Jurkat, Clone E6-1 (cell line): ENCODE results near the gene FBXW4.
A peak's percentile ranks its signal among the peaks of the same experiment; 100 is the strongest.

ENCODE experiments used
- DNase-seq: peaks from one replicate; pipeline ENCODE4 v3.0.0-alpha.2; 2011; ENCODE audit warnings: low read depth, low spot score
- H3K4me3 ChIP-seq: 2 replicates; pipeline ENCODE4 v1.5.1; 2011; ENCODE audit warnings: mild to moderate bottlenecking, low read length, control low read depth, moderate library complexity

Gene FBXW4

GRCh38 chr10:101575091-101575490, 119.9 kb downstream of the FBXW4 start:
- no peak for DNase-seq

GRCh38 chr10:101573885-101574753, 120.9 kb downstream of the FBXW4 start:
- H3K4me3 ChIP-seq, result no peak overlapping the region
- DNase-seq, result no peak

More at GRCh38 chr10:101575091-101575490, 119.9 kb downstream of the FBXW4 start:
- H3K4me3 ChIP-seq, result no peak overlapping the region

DNA sequence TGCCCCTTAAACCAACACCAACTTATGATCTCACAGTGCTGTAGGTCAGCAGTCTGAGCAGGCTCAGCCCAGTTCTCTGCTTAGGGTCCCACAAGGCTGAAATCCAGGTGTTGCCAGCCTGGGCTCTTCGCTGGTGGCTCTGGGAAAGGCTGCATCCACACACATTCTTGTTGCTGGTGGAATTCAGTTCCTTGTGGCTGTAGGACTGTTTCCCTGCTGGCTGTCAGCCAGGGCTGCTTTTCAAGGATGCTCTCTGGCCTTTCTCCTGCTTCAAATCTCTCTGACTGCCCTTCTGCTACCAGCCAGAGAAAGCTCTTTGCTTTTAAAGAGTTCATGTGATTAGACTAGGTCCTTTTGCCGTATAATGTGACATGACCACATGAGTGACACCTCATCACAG, 122.2 kb downstream of the FBXW4 start:
- DNase-seq, result no peak
- H3K4me3 ChIP-seq, result no peak overlapping the region

GRCh38 chr10:101572126-101572525, 122.8 kb downstream of the FBXW4 start:
- no peak overlapping the region for H3K4me3 ChIP-seq
- DNase-seq, result no peak

DNA sequence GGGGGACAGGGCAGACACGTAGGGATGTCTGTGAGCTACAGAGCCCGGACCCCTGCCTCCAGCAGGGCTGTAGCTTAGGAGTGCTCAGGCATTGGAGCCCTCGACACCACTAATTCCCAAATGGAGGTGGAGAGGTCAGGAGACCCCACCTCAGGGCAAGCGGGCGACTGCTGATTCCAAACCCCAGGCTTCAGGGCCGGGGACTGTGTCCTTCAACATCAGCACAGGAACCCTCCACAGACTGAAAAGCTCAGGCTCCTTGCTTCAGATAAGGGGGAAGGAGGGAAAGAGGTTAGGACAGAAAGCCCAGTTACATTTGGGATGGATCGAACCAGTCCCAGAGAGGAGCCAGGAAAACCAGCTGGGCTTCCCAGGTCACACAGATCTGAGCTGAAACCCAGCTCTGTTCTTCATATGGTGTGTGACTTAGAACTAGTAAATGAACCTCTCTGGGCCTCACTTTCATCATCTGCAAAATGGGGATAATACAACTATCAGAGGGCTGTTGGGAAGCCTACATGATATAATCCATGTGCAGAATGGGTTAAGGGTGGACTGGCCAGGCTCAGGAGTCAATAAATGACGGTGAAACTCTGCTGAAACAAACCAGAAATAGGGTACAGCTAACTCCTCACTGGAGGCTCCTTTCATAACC, 123.6 kb downstream of the FBXW4 start:
- no peak overlapping the region for H3K4me3 ChIP-seq
- DNase-seq, result no peak

GRCh38 chr10:101570428-101571270, 124.3 kb downstream of the FBXW4 start:
- no peak for DNase-seq
- peak overlapping the region; percentile 43 for H3K4me3 ChIP-seq

DNA sequence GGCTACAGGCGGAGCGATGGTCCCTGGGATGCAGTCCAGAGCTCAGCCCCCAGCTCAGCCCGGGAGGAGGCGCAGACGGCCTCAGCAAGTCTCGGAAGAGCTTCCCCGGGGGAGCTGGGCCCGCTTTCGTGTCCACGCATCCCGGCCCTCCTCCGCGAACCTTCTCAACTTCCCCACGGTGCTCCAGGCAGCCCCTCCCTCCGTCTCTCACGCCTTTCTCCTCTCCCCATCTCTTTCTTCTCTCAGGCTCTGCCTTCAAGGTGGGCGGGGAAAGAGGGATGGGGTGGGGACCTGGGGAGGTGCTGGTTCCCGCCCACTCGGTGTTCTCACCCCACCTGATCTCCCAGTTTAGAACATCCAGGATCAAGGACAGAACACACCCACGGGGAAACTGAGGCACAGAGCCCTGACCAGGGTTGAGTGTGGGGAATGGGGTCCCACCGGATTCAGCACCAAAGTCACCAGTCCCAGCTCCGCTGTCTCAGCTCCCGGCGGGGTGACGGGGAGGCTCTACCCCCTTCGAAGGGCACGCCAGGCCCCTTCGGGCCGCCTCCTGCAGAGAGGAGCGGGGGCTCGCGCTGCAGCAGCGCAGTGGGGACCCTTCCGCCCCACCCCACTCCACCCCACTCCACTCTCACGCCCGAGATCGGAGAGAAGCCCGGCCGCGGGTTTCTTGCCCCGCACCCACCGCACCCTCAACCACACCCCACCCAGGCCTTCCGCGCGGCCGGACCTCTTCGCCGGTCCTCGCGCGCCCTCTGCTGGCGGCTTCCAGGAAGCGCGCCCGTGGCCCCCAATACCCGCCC, 125.1 kb downstream of the FBXW4 start:
- peak overlapping the region; percentile 51 for H3K4me3 ChIP-seq
- DNase-seq, result peak; percentile 39

DNA sequence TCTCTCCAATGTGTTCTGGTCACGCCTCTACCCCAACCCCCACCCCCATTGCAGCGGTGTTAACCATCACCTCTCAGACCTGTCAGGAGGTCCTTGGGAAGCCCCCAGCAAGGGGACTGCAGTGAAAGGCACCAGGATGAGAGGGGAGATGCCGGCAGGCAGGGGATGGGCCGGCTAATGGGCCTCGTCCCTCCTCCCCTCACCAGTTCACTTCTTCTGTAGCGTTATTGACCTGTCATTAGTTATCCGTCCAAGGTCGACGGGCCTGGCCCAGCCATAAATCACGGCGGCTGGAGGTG, 125.7 kb downstream of the FBXW4 start:
- no peak for DNase-seq

GRCh38 chr10:101568054-101568745, 126.8 kb downstream of the FBXW4 start:
- H3K4me3 ChIP-seq, result no peak overlapping the region
- no peak for DNase-seq

More for the DNA sequence above, 125.7 kb downstream of the FBXW4 start:
- no peak overlapping the region for H3K4me3 ChIP-seq

DNA sequence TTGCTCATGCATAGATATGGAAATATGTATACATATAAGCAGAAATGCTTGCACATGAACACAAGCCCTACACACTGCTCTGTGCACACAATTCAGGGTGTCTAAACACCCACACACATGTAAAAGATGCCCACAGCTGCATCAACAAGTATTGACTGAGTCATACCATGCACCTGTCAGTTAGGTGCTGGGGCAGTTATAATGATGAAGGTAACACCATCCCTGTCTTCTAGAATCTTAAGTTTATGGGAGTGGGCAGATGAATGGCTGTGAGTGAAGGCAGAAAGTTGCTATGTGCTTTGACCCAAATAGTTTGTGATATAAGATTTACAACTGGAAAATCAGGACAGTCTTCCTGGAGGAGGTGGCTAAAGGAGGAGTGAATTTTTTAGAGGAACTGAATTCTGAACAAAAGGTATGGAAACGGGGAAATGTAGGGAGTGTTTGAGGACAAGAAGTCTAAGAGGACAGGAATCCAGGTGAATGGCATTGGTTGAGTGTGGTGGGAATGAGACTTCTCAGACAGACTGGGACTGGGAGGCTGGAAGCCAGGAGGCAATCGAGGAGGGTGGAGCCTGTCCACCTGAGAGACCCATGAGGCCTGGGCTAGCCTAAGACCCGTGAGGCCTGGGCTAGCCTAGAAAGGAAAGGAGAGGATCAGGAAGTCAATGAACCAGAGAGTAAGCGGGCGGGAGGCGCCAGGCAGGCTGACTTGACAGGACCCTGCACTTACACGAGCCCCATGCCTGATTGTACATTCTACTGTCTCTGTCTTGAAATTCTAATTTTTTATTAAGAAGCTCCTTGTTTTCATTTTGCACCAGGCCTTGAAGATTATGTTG, 127.6 kb downstream of the FBXW4 start:
- H3K4me3 ChIP-seq, result no peak overlapping the region
- DNase-seq, result no peak

GRCh38 chr10:101566333-101567164, 128.4 kb downstream of the FBXW4 start:
- H3K4me3 ChIP-seq, result no peak overlapping the region
- no peak for DNase-seq

GRCh38 chr10:101565936-101566332, 129.0 kb downstream of the FBXW4 start:
- DNase-seq, result no peak
- no peak overlapping the region for H3K4me3 ChIP-seq

DNA sequence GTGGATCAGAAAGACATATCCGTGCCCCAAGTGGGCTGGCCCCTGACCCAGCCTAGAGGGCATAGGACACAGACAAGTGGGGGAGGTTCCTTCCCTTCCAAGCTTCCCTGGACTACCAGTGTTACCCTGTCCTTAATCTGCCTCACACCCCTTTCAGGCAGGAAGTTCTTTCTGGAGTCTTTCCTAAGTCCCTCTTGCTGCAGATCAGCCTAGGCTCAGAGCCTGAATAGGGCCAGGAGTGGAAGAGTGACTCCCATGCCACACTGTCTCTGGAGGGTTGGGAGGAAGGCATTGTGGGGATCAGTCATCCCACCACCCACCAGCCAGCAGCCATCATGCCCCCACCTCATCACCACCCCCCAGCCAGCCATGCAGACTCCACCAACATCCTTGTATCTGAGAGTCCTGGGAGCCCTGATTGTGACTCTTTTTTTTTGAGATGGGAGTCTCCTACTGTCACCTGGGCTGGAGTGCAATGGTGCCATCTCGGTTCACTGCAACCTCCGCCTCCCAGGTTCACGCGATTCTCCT, 129.5 kb downstream of the FBXW4 start:
- no peak for DNase-seq
- H3K4me3 ChIP-seq, result no peak overlapping the region

GRCh38 chr10:101564490-101564991, 130.4 kb downstream of the FBXW4 start:
- no peak for DNase-seq
- H3K4me3 ChIP-seq, result no peak overlapping the region

- DNase-seq, result no peak
- no peak overlapping the region for H3K4me3 ChIP-seq
Measured at GRCh38 chr10:101563497-101564040, 131.4 kb downstream of the FBXW4 start.

DNA sequence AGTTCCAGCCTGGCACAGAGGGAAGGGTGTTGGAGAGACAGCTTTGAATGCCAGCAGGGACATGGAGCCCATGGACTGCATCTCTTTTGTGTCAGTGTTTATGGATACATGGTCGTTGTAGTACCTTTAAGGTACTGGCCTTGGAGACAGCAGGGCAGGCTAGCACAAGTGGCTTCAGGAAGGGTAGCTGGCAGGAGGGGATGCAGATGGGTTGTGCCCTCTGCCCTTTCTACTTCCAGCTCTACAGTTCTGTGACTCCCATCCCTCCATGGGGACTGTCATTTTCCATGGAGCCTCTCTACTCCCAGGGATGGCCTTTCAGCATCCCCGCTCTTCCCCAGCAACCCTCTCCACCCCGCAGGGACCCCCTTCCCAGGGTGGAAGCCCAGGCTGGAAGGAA, 132.0 kb downstream of the FBXW4 start:
- DNase-seq, result no peak
- H3K4me3 ChIP-seq, result no peak overlapping the region
